Activated CD8-positive, alpha-beta memory T cell treated with anti-CD3 and anti-CD28 coated beads, Interleukin-2, amount 50 U/mL, for 1 hour (primary cell): ENCODE results near the gene TLR6.
"Not testable (repeated sequence)": the region's sequence is repeated elsewhere in the genome, so short reads cannot be mapped to it uniquely, and the experiment has no call there.

Experiments
- DNase-seq: peaks from one replicate; pipeline ENCODE4 v3.0.0-alpha.2; 2020; ENCODE audit errors: extremely low read depth

TLR6 gene

DNA sequence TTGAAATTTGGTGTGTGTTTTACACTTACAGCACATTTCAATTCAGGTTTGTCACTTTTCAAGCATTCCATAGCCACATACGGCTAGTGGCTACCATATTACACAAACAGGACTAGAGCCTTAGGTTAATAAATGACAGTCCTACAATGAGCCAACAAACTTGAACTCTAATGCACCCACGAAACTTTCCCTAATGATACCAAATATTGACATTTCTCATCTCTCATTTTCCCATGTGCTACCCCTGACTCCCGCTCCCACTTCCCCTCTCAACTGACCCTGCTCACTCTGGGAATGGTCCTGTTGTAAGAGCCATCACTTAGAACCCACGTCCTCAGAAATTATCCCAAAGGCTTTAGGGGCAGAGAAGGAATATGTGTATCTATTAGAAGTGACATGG is 68.9 kb downstream of the TLR6 start:
- no peak for DNase-seq

DNA sequence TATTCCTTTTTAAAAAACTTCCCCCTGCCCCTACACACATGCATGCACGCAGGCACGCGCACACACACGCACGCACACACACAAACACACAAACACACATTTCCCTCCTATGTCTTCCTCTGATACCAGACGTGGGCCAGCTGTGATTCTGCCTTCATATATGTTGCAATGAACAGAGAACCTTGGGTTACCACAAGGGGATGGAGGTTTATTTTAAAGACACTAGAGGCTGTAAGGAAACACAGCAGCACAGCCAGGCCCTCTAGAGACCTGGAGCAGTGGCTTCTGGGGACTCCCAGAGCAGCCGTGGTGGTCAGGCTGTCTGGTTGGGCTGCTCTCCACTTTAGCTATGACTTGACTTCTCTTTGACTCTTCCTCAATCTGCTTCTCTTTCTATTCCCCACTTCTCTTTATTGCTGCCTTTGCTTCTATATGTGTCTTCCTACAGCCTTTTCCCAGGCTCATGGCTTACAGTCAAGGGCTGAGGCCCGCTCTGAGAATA is 70.7 kb downstream of the TLR6 start:
- DNase-seq = no peak

DNA sequence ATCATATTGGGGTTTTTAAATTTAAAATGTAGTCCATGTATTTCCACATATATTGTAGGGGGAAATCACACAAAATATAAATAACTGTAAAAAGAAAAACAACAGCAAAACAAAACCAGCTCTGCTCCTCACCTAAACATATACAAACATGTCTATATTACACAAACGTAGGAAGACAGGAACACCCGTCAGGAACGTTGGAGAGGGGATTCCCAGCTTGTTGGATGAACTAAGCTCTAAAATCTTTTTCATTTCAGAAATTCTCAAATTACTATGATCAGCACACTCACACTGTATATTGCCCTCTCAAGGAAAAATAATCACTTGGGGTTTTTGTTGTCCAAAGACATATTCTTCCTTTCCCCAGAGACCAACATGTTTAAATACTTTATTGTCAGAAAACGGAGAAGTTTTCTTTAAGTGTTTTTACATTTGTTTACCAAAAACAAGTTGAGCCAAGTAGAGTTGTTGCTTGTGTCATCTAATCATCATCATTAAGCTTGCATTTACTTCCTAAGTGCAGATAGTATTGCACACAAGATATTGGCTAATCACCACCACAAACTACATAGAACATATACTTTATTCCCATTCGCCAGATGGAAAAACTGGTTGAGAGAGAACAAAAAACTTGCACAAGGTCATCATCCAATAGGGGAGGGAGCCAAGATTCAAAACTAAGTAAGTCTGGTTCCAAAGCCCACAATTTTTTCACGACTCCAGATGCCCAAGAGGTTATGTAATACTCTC is 71.4 kb downstream of the TLR6 start:
- no peak for DNase-seq

DNA sequence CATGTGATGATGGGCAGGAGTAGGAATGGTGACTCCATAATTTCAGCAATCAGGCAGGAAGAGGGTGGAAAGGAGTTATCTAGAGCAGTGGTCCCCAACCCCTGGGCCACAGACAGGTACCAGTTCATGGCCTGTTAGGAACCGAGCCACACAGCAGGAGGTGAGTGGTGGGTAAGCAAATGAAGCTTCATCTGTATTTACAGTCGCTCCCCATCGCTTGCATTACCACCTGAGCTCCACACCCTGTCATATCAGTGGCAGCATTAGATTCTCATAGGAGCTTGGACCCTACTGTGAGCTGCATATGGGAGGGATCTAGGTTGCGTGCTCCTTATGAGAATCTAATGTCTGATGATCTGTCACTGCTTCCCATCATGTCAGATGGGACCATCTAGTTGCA is 72.5 kb downstream of the TLR6 start:
- no peak for DNase-seq

DNA sequence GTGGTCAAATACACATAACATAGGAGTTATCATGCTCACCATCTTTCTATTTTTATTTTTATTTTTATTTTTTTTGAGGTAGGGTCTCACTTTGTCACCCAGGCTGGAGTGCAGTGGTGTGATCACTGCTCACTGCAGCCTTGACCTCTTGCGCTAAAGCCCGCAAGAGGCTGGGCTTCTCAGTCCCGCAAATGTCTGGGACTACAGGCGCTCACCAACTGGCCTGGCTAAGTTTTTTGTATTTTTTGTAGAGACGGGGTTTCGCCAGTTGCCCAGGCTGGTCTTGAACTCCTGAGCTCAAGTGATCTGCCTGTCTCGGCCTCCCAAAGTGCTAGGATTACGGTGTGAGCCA is 73.5 kb downstream of the TLR6 start:
- DNase-seq = no peak

DNA sequence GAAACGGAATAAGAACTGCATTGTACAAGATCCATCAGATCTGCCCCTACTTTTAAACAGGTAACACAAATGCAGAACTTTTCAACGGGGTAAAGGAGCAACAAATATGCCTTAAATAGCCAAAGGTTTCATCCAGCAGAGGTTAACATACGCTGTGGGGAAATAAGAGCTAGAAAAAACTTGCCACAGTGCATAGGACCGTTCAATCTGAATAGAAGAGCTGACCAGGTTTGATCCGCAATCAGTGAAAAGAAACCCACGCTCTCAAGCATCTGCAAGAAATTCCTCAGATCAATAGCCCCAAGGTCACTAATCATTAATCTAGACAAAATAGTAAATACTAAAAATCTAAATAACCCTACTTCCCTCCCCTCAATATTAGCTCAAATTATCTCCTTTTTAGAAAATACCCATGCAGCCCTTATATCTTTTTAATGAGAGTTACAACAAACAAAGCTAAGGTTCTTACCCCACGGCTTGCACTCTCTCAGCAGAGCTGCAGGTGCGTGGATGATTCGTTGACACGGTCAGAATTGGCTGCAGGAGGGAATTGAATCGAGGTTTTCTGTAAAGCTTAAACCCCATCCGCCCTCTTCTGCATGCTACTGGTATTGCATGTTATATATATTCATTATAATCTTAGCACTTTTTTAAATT is 74.0 kb downstream of the TLR6 start, which contains the start of gene TLR10:
Gene TLR10 (minus strand): TSS at position 539 of the 657 bp plus-strand sequence. CDS start 7,400 bp downstream, outside the sequence.
- DNase-seq = no peak

DNA sequence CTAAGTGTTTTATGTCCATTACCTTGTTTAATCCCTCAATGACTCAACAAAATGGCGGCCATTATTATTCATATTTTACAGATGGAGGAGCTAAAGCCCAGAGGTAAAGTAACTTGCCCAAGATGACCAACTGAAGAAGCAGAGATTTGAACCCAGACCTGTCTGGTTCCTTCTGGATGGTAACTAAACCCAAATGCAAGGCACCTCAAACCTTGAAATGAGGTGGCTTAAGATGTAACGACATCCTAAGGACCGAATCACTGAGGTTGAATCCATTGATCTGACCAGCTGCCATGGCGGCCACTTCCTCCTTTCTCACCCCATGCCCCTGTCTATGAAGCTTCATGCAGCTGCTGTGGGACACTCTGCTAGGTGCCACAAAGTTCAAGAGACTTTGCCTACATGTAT is 74.8 kb downstream of the TLR6 start:
- no peak for DNase-seq

DNA sequence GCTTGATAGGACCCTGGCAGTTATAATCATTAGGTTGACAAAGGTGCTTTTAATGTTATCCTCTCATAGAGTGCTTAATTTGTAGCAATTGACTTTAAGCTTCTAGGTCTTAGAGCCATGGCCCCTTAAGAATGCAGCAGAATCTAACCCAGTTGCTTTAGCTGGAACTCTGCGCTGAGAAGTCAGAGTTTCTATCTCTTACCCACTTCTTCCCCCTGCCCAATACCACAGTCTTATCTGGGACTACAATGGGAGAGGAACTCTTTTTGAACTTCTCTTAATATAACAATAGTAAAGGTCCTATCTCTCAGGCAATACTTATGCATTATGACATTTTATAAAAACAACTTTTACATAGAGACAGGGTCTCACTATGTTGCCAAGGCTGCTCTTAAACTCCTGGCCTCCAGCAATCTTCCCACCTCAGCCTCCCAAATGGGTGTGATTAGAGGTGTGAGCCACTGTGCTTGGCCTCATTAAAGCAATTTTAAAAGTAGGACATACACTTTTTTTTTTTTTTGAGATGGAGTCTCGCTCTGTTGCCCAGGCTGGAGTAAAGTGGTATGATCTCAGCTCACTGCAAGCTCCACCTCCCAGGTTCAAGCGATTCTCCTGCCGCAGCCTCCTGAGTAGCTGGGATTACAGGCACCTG is 75.7 kb downstream of the TLR6 start:
- DNase-seq = no peak

DNA sequence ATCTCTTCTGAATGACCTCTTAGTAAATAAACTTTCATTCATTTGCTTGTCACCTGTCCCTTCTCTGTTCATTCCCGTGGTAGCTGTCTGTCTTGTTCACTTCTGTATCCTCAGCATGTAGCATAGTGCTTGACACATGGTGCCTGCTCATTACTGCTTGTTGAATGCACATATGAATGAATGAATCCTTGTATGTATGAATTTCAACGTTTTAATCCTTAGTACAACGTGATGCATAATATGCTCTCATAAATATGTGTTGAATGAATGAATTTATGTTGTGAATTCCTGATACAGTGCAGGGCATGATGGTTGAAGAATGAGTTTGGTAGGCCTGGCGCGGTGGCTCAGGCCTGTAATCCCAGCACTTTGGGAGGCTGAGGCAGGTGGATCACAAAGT is 76.8 kb downstream of the TLR6 start:
- DNase-seq = no peak

DNA sequence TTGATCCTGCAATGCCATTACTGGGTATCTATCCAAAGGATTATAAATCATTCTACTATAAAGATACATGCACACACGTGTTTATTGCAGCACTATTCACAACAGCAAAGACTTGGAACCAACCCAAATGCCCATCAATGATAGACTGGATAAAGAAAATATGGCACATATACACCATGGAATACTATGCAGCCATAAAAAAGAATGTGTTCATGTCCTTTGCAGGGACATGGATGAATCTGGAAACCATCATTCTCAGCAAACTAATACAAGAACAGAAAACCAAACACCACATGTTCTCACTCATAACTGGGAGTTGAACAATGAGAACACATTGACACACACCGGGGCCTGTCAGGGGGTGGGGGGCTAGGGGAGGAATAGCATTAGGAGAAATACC is 78.7 kb downstream of the TLR6 start:
- DNase-seq = not testable (repeated sequence)

DNA sequence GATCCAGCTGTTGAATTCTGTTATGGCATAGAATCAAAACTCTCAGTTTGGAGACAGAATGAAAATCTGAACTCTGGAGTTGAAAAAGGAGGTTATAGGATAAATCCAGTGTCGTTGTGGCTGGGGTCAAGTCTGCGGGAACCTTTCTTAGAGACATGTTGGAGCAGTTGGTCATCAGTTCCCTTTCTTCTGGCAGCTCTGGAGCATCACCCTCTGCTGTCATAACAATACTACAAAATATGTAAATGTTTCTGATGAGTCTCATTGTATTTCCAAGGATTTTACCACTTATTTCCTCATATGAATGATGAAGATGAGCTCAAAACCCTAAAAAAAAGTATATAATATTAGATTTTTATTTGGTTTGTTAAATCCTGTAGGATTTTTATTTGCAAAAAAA is 81.3 kb downstream of the TLR6 start:
- no peak for DNase-seq

DNA sequence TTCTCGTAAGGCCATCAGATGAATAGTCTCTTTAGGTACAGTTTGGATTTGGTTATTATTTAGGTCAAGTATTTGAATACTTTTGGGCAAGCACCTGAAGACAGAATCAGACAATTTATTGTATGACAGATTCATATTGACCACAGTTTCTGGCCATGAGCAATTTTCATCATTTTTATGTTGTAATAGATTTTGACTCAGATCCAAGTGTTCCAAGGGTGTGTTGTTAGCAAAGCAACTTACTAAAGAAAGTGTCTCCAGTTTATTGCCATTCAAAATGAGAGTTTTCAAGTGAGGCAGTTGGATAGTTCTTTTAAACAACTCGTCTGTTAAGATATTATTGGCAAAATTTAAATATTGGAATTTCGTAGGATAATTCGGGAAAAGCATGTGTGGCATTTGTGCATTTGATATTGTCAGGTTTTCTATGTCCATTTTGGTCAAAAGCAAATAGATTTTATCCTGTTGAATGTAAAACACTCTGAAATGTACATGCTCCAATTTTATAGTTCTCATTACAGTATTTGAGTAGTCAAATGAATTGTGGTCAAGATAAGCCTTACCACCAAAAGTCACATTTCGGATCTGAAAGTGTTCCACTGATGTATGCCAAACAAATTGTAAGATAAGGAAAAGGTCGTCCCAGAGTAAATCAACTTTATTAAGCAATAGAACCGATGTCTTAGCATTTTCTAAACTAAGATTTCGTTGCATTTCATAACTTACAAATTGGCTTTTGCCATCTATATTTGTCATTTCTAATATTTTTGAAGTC is 82.2 kb downstream of the TLR6 start:
- no peak for DNase-seq
